ENCODE measurements around the gene MATCAP1. TPM values are rescaled to one million over a fixed set of nuclear protein-coding genes. Genes with fewer than 3 reads are reported as not detected.

The MATCAP1 gene
- total and polyA plus RNA-seq, 2 of the 13 experiments (the other 11 are each of a cell fraction or from before 2014, with no cell fraction given), result 11.2 to 24.5 TPM

- TF ChIP-seq RERE (CRISPR knock-in tag; IDR thresholded peaks at IDR 0.05; ENCODE audit: low read depth), result peak; percentile 85
- peak; percentile 94 for TF ChIP-seq ETV6 (CRISPR knock-in tag; conservative IDR thresholded peaks at IDR 0.05)
- TF ChIP-seq ZNF180 (CRISPR knock-in tag; IDR thresholded peaks at IDR 0.05; ENCODE audit: borderline replicate concordance, low read depth), result no peak
- no peak; the same call in 1 of the 2 replicates for TF ChIP-seq HNF1A (IDR thresholded peaks at IDR 0.05; ENCODE audit: low read depth)
- TF ChIP-seq HNF1A (CRISPR knock-in tag; IDR thresholded peaks at IDR 0.05; ENCODE audit: borderline replicate concordance), result 0 out of 2 replicates have a peak, but pooled peaks have one; percentile 78
- peak; percentile 93 for TF ChIP-seq HNRNPLL (IDR thresholded peaks at IDR 0.05; ENCODE audit: low read depth, low read length, poor library complexity, severe bottlenecking)
- TF ChIP-seq MAX (IDR thresholded peaks at IDR 0.05), result peak; percentile 98
- peak; percentile 81; the same call in 1 of the 2 replicates for TF ChIP-seq ARID4A (CRISPR knock-in tag; IDR thresholded peaks at IDR 0.05; ENCODE audit: borderline replicate concordance)
- TF ChIP-seq ZNF740 (CRISPR knock-in tag; IDR thresholded peaks at IDR 0.05), result peak; percentile 66; the same call in 1 of the 2 replicates
- TF ChIP-seq ZNF253 (CRISPR knock-in tag; IDR thresholded peaks at IDR 0.05; ENCODE audit: borderline replicate concordance), result peak; percentile 89
- no peak for TF ChIP-seq ZNF335 (CRISPR knock-in tag; IDR thresholded peaks at IDR 0.05)
- no peak; the same call in 1 of the 2 replicates for TF ChIP-seq GFI1 (CRISPR knock-in tag; IDR thresholded peaks at IDR 0.05; ENCODE audit: borderline replicate concordance)
- TF ChIP-seq DMAP1 (CRISPR knock-in tag; IDR thresholded peaks at IDR 0.05), result peak; percentile 46; the same call in 1 of the 2 replicates
These were observed 19.1 kb downstream of the MATCAP1 start, which contains the start of gene HSF4 (continued) for GRCh38 chr16:67164599-67165061.

Measured in HepG2 (cell line).